Lung (tissue), 12 donors: ENCODE data around the gene C2CD3. TPM values are rescaled to one million over a fixed set of nuclear protein-coding genes. Genes with fewer than 3 reads are reported as not detected.

Experiments
- ATAC-seq: fragments of 200-7000 bp; cut with Tn5 transposase; one replicate; pipeline ENCODE4 v1.9.1; 2020; ENCODE audit warnings: moderate number of reproducible peaks; ENCODE audit not compliant: insufficient read depth, low FRiP score
- DNase-seq, 3 donors: peaks; one replicate each; pipeline ENCODE4 v3.0.0-alpha.2; 2013 to 2017
- H3K27ac ChIP-seq, 2 donors: one replicate each; pipeline ENCODE4 v1.5.1; 2013; ENCODE audit warnings: mild to moderate bottlenecking in 2 of 2, moderate library complexity in 2 of 2, control low read depth in 1 of 2, inconsistent platforms in 1 of 2, low read depth in 1 of 2, low read length in 1 of 2
- H3K27me3 ChIP-seq, 3 donors: one replicate each; pipeline ENCODE4 v1.5.1; 2013; ENCODE audit warnings: low read length in 2 of 3; ENCODE audit not compliant: control insufficient read depth in 3 of 3, insufficient read depth in 3 of 3
- H3K36me3 ChIP-seq, 4 donors: one replicate each; pipeline ENCODE4 v1.5.1; 2013; ENCODE audit warnings: low read length in 4 of 4, mild to moderate bottlenecking in 1 of 4, moderate library complexity in 1 of 4; ENCODE audit not compliant: control insufficient read depth in 4 of 4, insufficient read depth in 4 of 4
- H3K4me1 ChIP-seq, 5 donors: one replicate each; pipeline ENCODE4 v1.5.1; 2013; ENCODE audit warnings: low read length in 5 of 5, mild to moderate bottlenecking in 2 of 5, moderate library complexity in 1 of 5; ENCODE audit not compliant: control insufficient read depth in 5 of 5, insufficient read depth in 5 of 5
- H3K4me3 ChIP-seq: one replicate; pipeline ENCODE4 v1.5.1; 2013; ENCODE audit warnings: mild to moderate bottlenecking, control low read depth, moderate library complexity
- H3K9ac ChIP-seq, 2 donors: one replicate each; pipeline ENCODE4 v1.5.1; 2013; ENCODE audit warnings: low read length in 2 of 2, control low read depth in 1 of 2; ENCODE audit not compliant: insufficient read depth in 1 of 2
- H3K9me3 ChIP-seq, 4 donors: one replicate each; pipeline ENCODE4 v1.5.1; 2013; ENCODE audit warnings: low read length in 3 of 4, mild to moderate bottlenecking in 1 of 4, moderate library complexity in 1 of 4; ENCODE audit not compliant: control insufficient read depth in 4 of 4, insufficient read depth in 3 of 4
- WGBS, 2 donors: extraction: QIAGEN DNeasy Blood & Tissue Kit; methylation state at CpG; one replicate each; pipeline ENCODE4 v1.1.7; 2013; 5-methylcytosine and 5-hydroxymethylcytosine counted together
- polyA plus RNA-seq, 2 donors: library from polyadenylated mRNA; stranded (reverse); fragments of 200-250 nt; gene quantifications; one replicate each; pipeline ENCODE4 v1.2.1, GENCODE V29; 2013
- total RNA-seq, 2 donors: library from RNA; depleted of rRNA in 1 of 2; stranded (reverse); fragments of >200 nt in 1 of 2; gene quantifications; one replicate each; pipeline ENCODE4 v1.2.1, GENCODE V29; 2014 to 2021
- TF ChIP-seq, protein P1 (sequence below): IDR thresholded peaks from 2 replicates; pipeline ENCODE4 v1.5.1; 2012; ENCODE audit warnings: mild to moderate bottlenecking; ENCODE audit errors: control extremely low read depth, extremely low read depth
- donor health status: control.
- donor health status: control.
- donor health status: Bipolar disorder and iron deficiency.
- donor health status: healthy.
- donor health status: DM: yes; HTN: yes; CAD: no.

Gene C2CD3
- total and polyA plus RNA-seq, 4 donors, result 10.2 to 31.3 (median 20.7) TPM

DNA sequence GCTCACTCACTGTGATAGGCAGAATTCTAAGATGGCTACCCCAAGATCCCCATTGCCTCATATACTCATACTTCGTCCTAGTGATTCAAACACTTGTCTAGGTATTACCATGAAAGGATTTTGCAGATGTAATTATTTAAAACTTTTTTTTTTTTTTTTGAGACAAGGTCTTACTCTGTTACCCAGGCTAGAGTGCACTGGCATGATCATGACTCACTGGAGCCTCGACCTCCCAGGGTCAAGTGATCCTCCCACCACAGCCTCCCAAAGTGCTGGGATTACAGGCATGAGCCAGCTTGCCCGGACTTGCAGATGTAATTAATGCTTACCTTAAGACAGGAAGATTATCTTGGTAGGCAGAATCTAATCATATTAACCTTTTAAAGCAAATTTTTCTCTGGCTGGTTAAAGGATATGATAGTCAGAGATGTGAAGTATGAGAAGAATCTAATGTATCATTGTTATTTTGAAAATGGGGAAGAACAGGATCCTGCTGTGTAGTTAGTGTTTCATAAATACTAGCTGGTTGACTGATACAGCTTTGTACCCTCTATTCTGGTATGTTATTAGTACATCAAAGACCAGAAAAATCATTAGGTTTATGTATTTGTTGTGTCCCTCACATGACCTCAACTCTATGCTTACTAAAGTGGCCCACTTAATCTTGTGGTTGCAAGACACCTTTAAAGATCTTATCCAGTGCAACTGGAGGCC lies 35.5 kb downstream of the C2CD3 start:
- no peak for ATAC-seq
- Histone ChIP-seq H3K9me3 (no peaks in the 10 kb centered on the region), H3K4me1 (peaks cover 0 to 10% (median 0%) of the 10 kb centered on the region in 5 donors), H3K27me3 (no peaks in the 10 kb centered on the region), H3K4me3 (no peak overlapping the region), H3K9ac (no peak overlapping the region), H3K36me3 (peaks cover 11 to 29% (median 24%) of the 10 kb centered on the region in 4 donors), H3K27ac (no peak overlapping the region)
- 94 to 95% methylated on average over 3 of the region's 3 CpGs for WGBS, 2 donors
- TF ChIP-seq, protein P1, sequence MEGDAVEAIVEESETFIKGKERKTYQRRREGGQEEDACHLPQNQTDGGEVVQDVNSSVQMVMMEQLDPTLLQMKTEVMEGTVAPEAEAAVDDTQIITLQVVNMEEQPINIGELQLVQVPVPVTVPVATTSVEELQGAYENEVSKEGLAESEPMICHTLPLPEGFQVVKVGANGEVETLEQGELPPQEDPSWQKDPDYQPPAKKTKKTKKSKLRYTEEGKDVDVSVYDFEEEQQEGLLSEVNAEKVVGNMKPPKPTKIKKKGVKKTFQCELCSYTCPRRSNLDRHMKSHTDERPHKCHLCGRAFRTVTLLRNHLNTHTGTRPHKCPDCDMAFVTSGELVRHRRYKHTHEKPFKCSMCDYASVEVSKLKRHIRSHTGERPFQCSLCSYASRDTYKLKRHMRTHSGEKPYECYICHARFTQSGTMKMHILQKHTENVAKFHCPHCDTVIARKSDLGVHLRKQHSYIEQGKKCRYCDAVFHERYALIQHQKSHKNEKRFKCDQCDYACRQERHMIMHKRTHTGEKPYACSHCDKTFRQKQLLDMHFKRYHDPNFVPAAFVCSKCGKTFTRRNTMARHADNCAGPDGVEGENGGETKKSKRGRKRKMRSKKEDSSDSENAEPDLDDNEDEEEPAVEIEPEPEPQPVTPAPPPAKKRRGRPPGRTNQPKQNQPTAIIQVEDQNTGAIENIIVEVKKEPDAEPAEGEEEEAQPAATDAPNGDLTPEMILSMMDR, result no peak
- no peak for DNase-seq

DNA sequence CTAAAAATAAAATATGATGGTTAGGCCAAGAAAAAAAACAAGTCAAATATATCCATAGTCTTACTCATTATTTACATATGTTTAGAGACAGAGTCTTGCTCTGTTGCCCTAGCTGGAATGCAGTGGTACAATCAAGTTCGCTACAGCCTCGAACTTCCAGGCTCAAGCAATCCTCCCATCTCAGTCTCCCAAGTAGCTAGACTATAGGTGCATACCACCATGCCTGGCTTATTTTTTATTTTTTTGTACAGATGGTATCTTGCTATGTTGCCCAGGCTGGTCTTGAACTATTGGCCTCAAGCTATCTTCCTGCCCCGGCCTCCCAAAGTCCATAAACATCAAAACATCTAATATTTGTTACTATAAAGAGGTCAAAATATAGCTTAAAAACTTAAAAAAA lies 36.1 kb downstream of the C2CD3 start:
- H3K36me3 ChIP-seq, result peaks cover 11 to 31% (median 24%) of the 10 kb centered on the region in 4 donors
- ATAC-seq (no peak), DNase-seq (no peak)
- WGBS, 2 donors, result 98 to 99% methylated on average over 3 of the region's 3 CpGs
- TF ChIP-seq, protein P1, result no peak
- H3K27ac ChIP-seq, result no peak overlapping the region
- peaks cover 0 to 9% (median 0%) of the 10 kb centered on the region in 5 donors for H3K4me1 ChIP-seq
- no peak overlapping the region for H3K9ac ChIP-seq
- H3K4me3 ChIP-seq, result no peak overlapping the region
- H3K9me3 ChIP-seq, result no peaks in the 10 kb centered on the region
- H3K27me3 ChIP-seq, result no peaks in the 10 kb centered on the region

DNA sequence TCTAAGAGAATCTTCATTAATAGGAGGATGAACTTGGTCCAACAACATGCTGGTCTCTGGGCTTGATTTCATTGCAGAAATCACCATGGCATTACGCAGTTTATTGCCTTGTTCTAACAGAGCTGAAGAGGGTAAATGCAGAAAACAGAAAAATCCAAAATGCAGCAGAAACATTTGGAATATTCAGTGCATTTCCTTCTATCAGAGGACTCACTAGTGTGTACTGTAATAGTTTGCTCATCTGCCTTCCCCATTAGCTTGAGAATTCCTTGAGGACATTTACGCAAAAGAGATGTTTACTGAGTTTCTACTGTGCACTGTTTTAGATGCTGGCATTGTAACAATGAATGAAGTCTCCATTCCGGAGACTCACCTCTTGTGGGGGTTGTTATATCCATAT lies 37.4 kb downstream of the C2CD3 start:
- Histone ChIP-seq H3K27ac (no peak overlapping the region), H3K27me3 (no peaks in the 10 kb centered on the region), H3K4me3 (no peak overlapping the region), H3K4me1 (peaks cover 0 to 2% (median 0%) of the 10 kb centered on the region in 5 donors), H3K36me3 (peaks cover 13 to 27% (median 20%) of the 10 kb centered on the region in 4 donors), H3K9me3 (no peaks in the 10 kb centered on the region), H3K9ac (no peak overlapping the region)
- DNase-seq, result no peak
- WGBS, 2 donors, result 98 to 99% methylated on average over 3 of the region's 3 CpGs
- TF ChIP-seq, protein P1, result no peak
- ATAC-seq, result no peak
